ENCODE data around the gene PPP6R3. TPM values are rescaled to one million over a fixed set of nuclear protein-coding genes. Genes with fewer than 3 reads are reported as not detected.
"Not testable (repeated sequence)": the region's sequence is repeated elsewhere in the genome, so short reads cannot be mapped to it uniquely, and the experiment has no call there.

Gene PPP6R3
- total and polyA plus RNA-seq, 4 experiments from 2014 or later = 22.2 to 147 (median 96.9) TPM

- Mint-ChIP-seq H3K27me3 (no peaks in the 10 kb centered on the region), H3K4me1 (no peaks in the 10 kb centered on the region), H3K36me3 (peaks cover 4 to 11% of the 10 kb centered on the region in 2 donors), H3K4me3 (no peak overlapping the region), H3K9me3 (peaks cover 4 to 21% (median 15%) of the 10 kb centered on the region in 8 donors), H3K27ac (no peak overlapping the region)
- no peak for DNase-seq
- Histone ChIP-seq H3K9me3 (ENCODE audit: control insufficient read depth in 1 of 2, low read length in 2 of 2) (no peaks in the 10 kb centered on the region), H3K4me3 (ENCODE audit: low read length in 2 of 2) (no peak overlapping the region), H3K27ac (ENCODE audit: low read depth, low read length) (no peak overlapping the region), H3K27me3 (ENCODE audit: insufficient read depth, low read length) (no peaks in the 10 kb centered on the region), H3K36me3 (ENCODE audit: insufficient read depth, low read length) (no peaks in the 10 kb centered on the region), H3K4me1 (ENCODE audit: insufficient read depth, low read length) (no peaks in the 10 kb centered on the region)
- ChIA-PET POLR2A (ENCODE audit: partially characterized antibody) (no interaction called here), CTCF (ENCODE audit: partially characterized antibody) (no interaction called here)
- intact Hi-C loops (cut with micrococcal nuclease) = no loop called here
These were observed 30.9 kb upstream of the PPP6R3 start for GRCh38 chr11:68429661-68430060.

- ChIA-PET CTCF (ENCODE audit: partially characterized antibody) (no interaction called here), POLR2A (ENCODE audit: partially characterized antibody) (no interaction called here)
- Histone ChIP-seq H3K27me3 (ENCODE audit: insufficient read depth, low read length) (no peaks in the 10 kb centered on the region), H3K27ac (ENCODE audit: low read depth, low read length) (no peak overlapping the region), H3K4me3 (ENCODE audit: low read length in 2 of 2) (no peak overlapping the region), H3K36me3 (ENCODE audit: insufficient read depth, low read length) (no peaks in the 10 kb centered on the region), H3K4me1 (ENCODE audit: insufficient read depth, low read length) (no peaks in the 10 kb centered on the region), H3K9me3 (ENCODE audit: control insufficient read depth in 1 of 2, low read length in 2 of 2) (no peaks in the 10 kb centered on the region)
- peaks cover 4 to 21% (median 15%) of the 10 kb centered on the region in 8 donors for H3K9me3 Mint-ChIP-seq
- intact Hi-C loops (cut with micrococcal nuclease) = no loop called here
- peaks cover 4 to 11% of the 10 kb centered on the region in 2 donors for H3K36me3 Mint-ChIP-seq
- H3K4me3 Mint-ChIP-seq = no peak overlapping the region
- H3K27me3 Mint-ChIP-seq = no peaks in the 10 kb centered on the region
- no peaks in the 10 kb centered on the region for H3K4me1 Mint-ChIP-seq
- DNase-seq = no peak
- H3K27ac Mint-ChIP-seq = no peak overlapping the region
These were observed 30.2 kb upstream of the PPP6R3 start for GRCh38 chr11:68430384-68430783.

GRCh38 chr11:68430801-68431200 lies 29.8 kb upstream of the PPP6R3 start:
- H3K4me1 ChIP-seq (ENCODE audit: insufficient read depth, low read length) = no peaks in the 10 kb centered on the region
- H3K27ac Mint-ChIP-seq = no peak overlapping the region
- ChIA-PET POLR2A (ENCODE audit: partially characterized antibody) (no interaction called here), CTCF (ENCODE audit: partially characterized antibody) (no interaction called here)
- peaks cover 4 to 11% of the 10 kb centered on the region in 2 donors for H3K36me3 Mint-ChIP-seq
- H3K9me3 ChIP-seq (ENCODE audit: control insufficient read depth in 1 of 2, low read length in 2 of 2) = no peaks in the 10 kb centered on the region
- H3K27ac ChIP-seq (ENCODE audit: low read depth, low read length) = no peak overlapping the region
- intact Hi-C loops (cut with micrococcal nuclease) = no loop called here
- no peaks in the 10 kb centered on the region for H3K4me1 Mint-ChIP-seq
- no peak overlapping the region for H3K4me3 ChIP-seq (ENCODE audit: low read length in 2 of 2)
- H3K36me3 ChIP-seq (ENCODE audit: insufficient read depth, low read length) = no peaks in the 10 kb centered on the region
- no peaks in the 10 kb centered on the region for H3K27me3 Mint-ChIP-seq
- H3K27me3 ChIP-seq (ENCODE audit: insufficient read depth, low read length) = no peaks in the 10 kb centered on the region
- H3K9me3 Mint-ChIP-seq = peaks cover 4 to 21% (median 15%) of the 10 kb centered on the region in 8 donors
- H3K4me3 Mint-ChIP-seq = no peak overlapping the region
- DNase-seq = no peak

GRCh38 chr11:68431984-68432645 lies 28.4 kb upstream of the PPP6R3 start:
- ChIA-PET CTCF (ENCODE audit: partially characterized antibody) (no interaction called here), POLR2A (ENCODE audit: partially characterized antibody) (no interaction called here)
- intact Hi-C loops (cut with micrococcal nuclease) = no loop called here
- Mint-ChIP-seq H3K9me3 (peaks cover 4 to 21% (median 15%) of the 10 kb centered on the region in 8 donors), H3K4me1 (peaks cover 0 to under 1% (median 0%) of the 10 kb centered on the region in 4 donors), H3K4me3 (no peak overlapping the region), H3K27ac (no peak overlapping the region), H3K36me3 (peaks cover 4 to 11% of the 10 kb centered on the region in 2 donors), H3K27me3 (no peaks in the 10 kb centered on the region)
- H3K9me3 ChIP-seq (ENCODE audit: control insufficient read depth in 1 of 2, low read length in 2 of 2) = no peaks in the 10 kb centered on the region
- H3K27ac ChIP-seq (ENCODE audit: low read depth, low read length) = no peak overlapping the region
- no peaks in the 10 kb centered on the region for H3K27me3 ChIP-seq (ENCODE audit: insufficient read depth, low read length)
- no peaks in the 10 kb centered on the region for H3K4me1 ChIP-seq (ENCODE audit: insufficient read depth, low read length)
- no peak for DNase-seq
- no peak overlapping the region for H3K4me3 ChIP-seq (ENCODE audit: low read length in 2 of 2)
- H3K36me3 ChIP-seq (ENCODE audit: insufficient read depth, low read length) = no peaks in the 10 kb centered on the region

GRCh38 chr11:68432874-68433273 lies 27.7 kb upstream of the PPP6R3 start:
- no peaks in the 10 kb centered on the region for H3K27me3 Mint-ChIP-seq
- DNase-seq = no peak
- peaks cover 4 to 21% (median 15%) of the 10 kb centered on the region in 8 donors for H3K9me3 Mint-ChIP-seq
- POLR2A ChIA-PET (ENCODE audit: partially characterized antibody) = no interaction called here
- Histone ChIP-seq H3K9me3 (ENCODE audit: control insufficient read depth in 1 of 2, low read length in 2 of 2) (no peaks in the 10 kb centered on the region), H3K4me3 (ENCODE audit: low read length in 2 of 2) (no peak overlapping the region), H3K27ac (ENCODE audit: low read depth, low read length) (no peak overlapping the region), H3K36me3 (ENCODE audit: insufficient read depth, low read length) (no peaks in the 10 kb centered on the region), H3K4me1 (ENCODE audit: insufficient read depth, low read length) (no peaks in the 10 kb centered on the region), H3K27me3 (ENCODE audit: insufficient read depth, low read length) (no peaks in the 10 kb centered on the region)
- H3K36me3 Mint-ChIP-seq = peaks cover 4 to 11% of the 10 kb centered on the region in 2 donors
- no peak overlapping the region for H3K4me3 Mint-ChIP-seq
- H3K4me1 Mint-ChIP-seq = peaks cover 0 to 5% (median 2%) of the 10 kb centered on the region in 4 donors
- intact Hi-C loops (cut with micrococcal nuclease) = no loop called here
- CTCF ChIA-PET (ENCODE audit: partially characterized antibody) = no interaction called here
- H3K27ac Mint-ChIP-seq = no peak overlapping the region

GRCh38 chr11:68433541-68433940 lies 27.0 kb upstream of the PPP6R3 start:
- Mint-ChIP-seq H3K36me3 (peaks cover 4 to 11% of the 10 kb centered on the region in 2 donors), H3K4me3 (no peak overlapping the region), H3K27me3 (no peaks in the 10 kb centered on the region), H3K27ac (no peak overlapping the region), H3K9me3 (peaks cover 4 to 21% (median 14%) of the 10 kb centered on the region in 8 donors), H3K4me1 (peaks cover 0 to 5% (median 2%) of the 10 kb centered on the region in 4 donors)
- DNase-seq = no peak
- Histone ChIP-seq H3K27me3 (ENCODE audit: insufficient read depth, low read length) (no peaks in the 10 kb centered on the region), H3K36me3 (ENCODE audit: insufficient read depth, low read length) (no peaks in the 10 kb centered on the region), H3K4me1 (ENCODE audit: insufficient read depth, low read length) (no peaks in the 10 kb centered on the region), H3K4me3 (ENCODE audit: low read length in 2 of 2) (no peak overlapping the region), H3K27ac (ENCODE audit: low read depth, low read length) (no peak overlapping the region), H3K9me3 (ENCODE audit: control insufficient read depth in 1 of 2, low read length in 2 of 2) (no peaks in the 10 kb centered on the region)
- intact Hi-C loops (cut with micrococcal nuclease) = no loop called here
- ChIA-PET POLR2A (ENCODE audit: partially characterized antibody) (no interaction called here), CTCF (ENCODE audit: partially characterized antibody) (no interaction called here)

GRCh38 chr11:68434159-68434558 lies 26.4 kb upstream of the PPP6R3 start:
- H3K36me3 ChIP-seq (ENCODE audit: insufficient read depth, low read length); H3K27me3 Mint-ChIP-seq; H3K9me3 ChIP-seq (ENCODE audit: control insufficient read depth in 1 of 2, low read length in 2 of 2); H3K4me1 ChIP-seq (ENCODE audit: insufficient read depth, low read length); H3K27ac ChIP-seq (ENCODE audit: low read depth, low read length); H3K27ac Mint-ChIP-seq; H3K4me1 Mint-ChIP-seq; H3K4me3 Mint-ChIP-seq; CTCF ChIA-PET (ENCODE audit: partially characterized antibody); H3K27me3 ChIP-seq (ENCODE audit: insufficient read depth, low read length); DNase-seq; intact Hi-C loops (cut with micrococcal nuclease); H3K4me3 ChIP-seq (ENCODE audit: low read length in 2 of 2); POLR2A ChIA-PET (ENCODE audit: partially characterized antibody): not testable (repeated sequence)
- Mint-ChIP-seq H3K9me3 (peaks cover 4 to 18% (median 13%) of the 10 kb centered on the region in 8 donors), H3K36me3 (peaks cover 4 to 11% of the 10 kb centered on the region in 2 donors)

Measured in CD4-positive, alpha-beta memory T cell (primary cell).